ENCODE data around the gene OR1N2. TPM values are rescaled to one million over a fixed set of nuclear protein-coding genes. Genes with fewer than 3 reads are reported as not detected.

Gene OR1N2
- total RNA-seq, 4 donors from 2014 or later, result not detected

DNA sequence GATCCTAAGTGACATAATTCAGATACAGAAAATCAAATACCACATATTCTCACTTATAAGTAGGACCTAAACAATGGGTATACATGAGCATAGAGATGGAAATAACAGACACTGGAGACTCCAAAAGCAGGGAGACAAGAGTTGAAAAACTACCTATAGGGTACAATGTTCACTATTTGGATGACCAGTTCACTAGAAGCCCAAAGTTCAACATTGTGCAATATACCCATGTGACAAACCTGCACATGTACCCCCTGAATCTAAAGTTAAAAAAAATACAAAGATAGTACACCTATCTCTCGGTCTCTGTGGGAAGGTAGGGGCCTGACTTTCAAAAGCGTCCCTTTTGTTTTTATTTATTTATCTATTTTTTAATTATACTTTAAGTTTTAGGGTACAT, 14.2 kb upstream of the OR1N2 start:
- no peaks in the 10 kb centered on the region for H3K4me1 ChIP-seq
- H3K9me3 ChIP-seq, result no peaks in the 10 kb centered on the region
- no peaks in the 10 kb centered on the region for H3K27me3 ChIP-seq
- H3K4me3 ChIP-seq, result no peak overlapping the region
- no peak for ATAC-seq
- no peaks in the 10 kb centered on the region for H3K36me3 ChIP-seq
- in situ Hi-C loops (cut with MboI; ENCODE audit: low sequenced_read_pairs in 4 of 4), result no loop called here
- no peak for DNase-seq
- intact Hi-C loops (cut with DNase I; ENCODE audit: low total_unique reads), result no loop called here
- H3K27ac ChIP-seq, result no peak overlapping the region
- no peak for TF ChIP-seq POLR2A (IDR thresholded peaks at IDR 0.05)
- TF ChIP-seq, protein P1, sequence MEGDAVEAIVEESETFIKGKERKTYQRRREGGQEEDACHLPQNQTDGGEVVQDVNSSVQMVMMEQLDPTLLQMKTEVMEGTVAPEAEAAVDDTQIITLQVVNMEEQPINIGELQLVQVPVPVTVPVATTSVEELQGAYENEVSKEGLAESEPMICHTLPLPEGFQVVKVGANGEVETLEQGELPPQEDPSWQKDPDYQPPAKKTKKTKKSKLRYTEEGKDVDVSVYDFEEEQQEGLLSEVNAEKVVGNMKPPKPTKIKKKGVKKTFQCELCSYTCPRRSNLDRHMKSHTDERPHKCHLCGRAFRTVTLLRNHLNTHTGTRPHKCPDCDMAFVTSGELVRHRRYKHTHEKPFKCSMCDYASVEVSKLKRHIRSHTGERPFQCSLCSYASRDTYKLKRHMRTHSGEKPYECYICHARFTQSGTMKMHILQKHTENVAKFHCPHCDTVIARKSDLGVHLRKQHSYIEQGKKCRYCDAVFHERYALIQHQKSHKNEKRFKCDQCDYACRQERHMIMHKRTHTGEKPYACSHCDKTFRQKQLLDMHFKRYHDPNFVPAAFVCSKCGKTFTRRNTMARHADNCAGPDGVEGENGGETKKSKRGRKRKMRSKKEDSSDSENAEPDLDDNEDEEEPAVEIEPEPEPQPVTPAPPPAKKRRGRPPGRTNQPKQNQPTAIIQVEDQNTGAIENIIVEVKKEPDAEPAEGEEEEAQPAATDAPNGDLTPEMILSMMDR (IDR thresholded peaks at IDR 0.05 in 4 of 5, conservative IDR thresholded peaks at IDR 0.05 in 1 of 5), result no peak

DNA sequence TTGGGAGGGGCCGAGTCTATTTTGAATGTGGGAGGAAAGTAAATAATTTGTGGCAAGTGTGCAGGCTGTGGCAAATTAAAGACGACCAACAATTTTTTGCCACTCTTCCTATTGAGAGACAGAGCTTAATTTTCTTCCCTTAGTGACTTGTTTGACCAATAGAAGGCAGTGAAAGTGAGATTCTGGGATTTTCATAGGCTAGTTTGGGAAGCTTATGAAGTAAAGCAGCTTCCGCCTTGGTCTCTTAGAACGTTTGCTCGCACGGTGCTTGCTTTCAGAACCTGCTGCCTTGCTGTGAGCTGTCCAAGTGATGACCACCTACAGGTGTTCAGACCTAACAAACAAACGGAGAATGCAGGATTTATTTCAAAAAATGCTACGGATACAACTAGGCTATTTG, 6.7 kb upstream of the OR1N2 start:
- H3K9me3 ChIP-seq, result no peaks in the 10 kb centered on the region
- TF ChIP-seq, protein P1 (IDR thresholded peaks at IDR 0.05 in 4 of 5, conservative IDR thresholded peaks at IDR 0.05 in 1 of 5), result no peak
- TF ChIP-seq POLR2A (IDR thresholded peaks at IDR 0.05), result no peak
- DNase-seq (no peak), ATAC-seq (no peak)
- no peaks in the 10 kb centered on the region for H3K27me3 ChIP-seq
- no peaks in the 10 kb centered on the region for H3K4me1 ChIP-seq
- in situ Hi-C loops (cut with MboI; ENCODE audit: low sequenced_read_pairs in 4 of 4) (no loop called here), intact Hi-C loops (cut with DNase I; ENCODE audit: low total_unique reads) (no loop called here)
- H3K36me3 ChIP-seq, result no peaks in the 10 kb centered on the region
- no peak overlapping the region for H3K27ac ChIP-seq
- H3K4me3 ChIP-seq, result no peak overlapping the region

DNA sequence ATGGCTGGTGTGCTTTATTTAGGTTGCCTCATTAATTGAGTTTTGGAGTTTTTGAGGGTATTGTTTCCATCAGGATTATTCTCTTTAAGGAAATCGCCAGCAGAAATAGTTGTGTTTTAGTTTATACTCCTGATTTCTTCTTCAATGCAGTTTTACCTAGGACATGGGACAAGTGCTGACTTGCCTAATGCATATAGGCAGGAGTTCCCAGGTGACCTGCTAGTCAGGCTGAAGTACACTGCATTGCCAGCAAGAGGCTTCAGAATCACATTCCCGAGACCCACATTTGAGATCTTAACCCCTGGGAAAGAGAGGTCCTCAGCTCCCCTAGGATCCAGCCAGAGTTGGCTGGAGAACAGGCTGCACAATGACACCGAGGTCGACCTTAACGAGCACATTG, 1.5 kb upstream of the OR1N2 start:
- no peak overlapping the region for H3K4me3 ChIP-seq
- intact Hi-C loops (cut with DNase I; ENCODE audit: low total_unique reads), result no loop called here

DNA sequence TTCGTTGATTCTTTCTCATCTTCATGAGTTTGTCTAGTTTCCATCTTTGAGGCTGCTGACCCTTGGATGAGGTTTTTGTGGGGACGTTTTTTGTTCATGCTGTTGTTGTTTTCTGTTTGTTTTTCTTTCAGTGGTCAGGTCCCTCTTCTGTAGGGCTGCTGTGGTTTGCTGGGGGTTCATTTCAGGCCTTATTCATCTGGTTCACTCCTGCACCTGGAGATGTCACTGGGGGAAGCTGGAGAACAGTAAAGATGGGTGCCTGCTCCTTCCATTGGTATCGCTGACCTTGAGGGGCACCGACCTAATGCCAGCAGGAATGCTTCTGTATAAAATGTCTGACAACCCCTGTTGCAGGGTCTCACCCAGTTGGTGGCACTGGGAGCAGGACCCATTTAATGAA, 8.5 kb downstream of the OR1N2 start:
- H3K36me3 ChIP-seq, result no peaks in the 10 kb centered on the region
- TF ChIP-seq POLR2A (IDR thresholded peaks at IDR 0.05), result no peak
- TF ChIP-seq, protein P1 (IDR thresholded peaks at IDR 0.05 in 4 of 5, conservative IDR thresholded peaks at IDR 0.05 in 1 of 5), result no peak
- intact Hi-C loops (cut with DNase I; ENCODE audit: low total_unique reads), result no loop called here
- H3K4me3 ChIP-seq, result no peak overlapping the region
- in situ Hi-C loops (cut with MboI; ENCODE audit: low sequenced_read_pairs in 4 of 4), result no loop called here
- ATAC-seq, result no peak
- no peaks in the 10 kb centered on the region for H3K9me3 ChIP-seq
- no peak for DNase-seq
- H3K27me3 ChIP-seq, result no peaks in the 10 kb centered on the region
- no peak overlapping the region for H3K27ac ChIP-seq
- no peaks in the 10 kb centered on the region for H3K4me1 ChIP-seq

More for the DNA sequence above, 1.5 kb upstream of the OR1N2 start:
- H3K9me3 ChIP-seq, result no peaks in the 10 kb centered on the region
- no peak overlapping the region for H3K27ac ChIP-seq
- in situ Hi-C loops (cut with MboI; ENCODE audit: low sequenced_read_pairs in 4 of 4), result no loop called here
- no peak for ATAC-seq
- no peaks in the 10 kb centered on the region for H3K4me1 ChIP-seq
- no peak for DNase-seq
- no peaks in the 10 kb centered on the region for H3K27me3 ChIP-seq
- no peak for TF ChIP-seq POLR2A (IDR thresholded peaks at IDR 0.05)
- TF ChIP-seq, protein P1 (IDR thresholded peaks at IDR 0.05 in 4 of 5, conservative IDR thresholded peaks at IDR 0.05 in 1 of 5), result no peak
- no peaks in the 10 kb centered on the region for H3K36me3 ChIP-seq

DNA sequence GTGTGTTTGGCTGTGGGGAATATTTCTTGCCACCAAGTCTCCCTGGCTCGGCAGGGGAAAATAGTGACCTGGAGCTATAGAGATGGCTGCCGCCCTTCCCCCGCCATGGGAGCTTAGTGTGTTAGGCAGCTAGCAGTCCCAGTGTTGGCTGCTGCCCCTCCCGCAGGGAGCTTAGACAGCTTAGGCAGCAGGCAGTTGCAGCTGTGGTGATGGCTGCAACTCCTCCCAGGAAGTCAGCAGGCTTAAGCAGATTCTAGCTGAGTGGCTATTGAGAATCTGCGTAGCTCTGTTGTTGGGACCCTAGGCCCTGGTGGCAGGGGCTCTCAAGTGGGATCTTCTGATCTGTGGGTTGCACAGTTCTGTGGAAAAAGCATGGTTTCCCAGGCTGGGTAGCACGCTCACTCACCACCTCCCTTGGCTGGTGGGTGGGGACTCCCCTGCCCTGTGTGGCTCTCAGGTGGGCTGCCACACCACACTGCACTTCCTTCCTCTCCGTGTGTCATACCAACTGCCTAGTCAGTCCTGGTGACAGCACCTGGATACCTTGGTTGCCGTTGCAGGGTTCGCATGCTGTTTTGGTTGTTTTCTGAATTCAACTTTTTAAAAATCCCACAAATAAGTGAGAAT, 9.3 kb downstream of the OR1N2 start:
- no peak overlapping the region for H3K4me3 ChIP-seq
- no peak for TF ChIP-seq POLR2A (IDR thresholded peaks at IDR 0.05)
- TF ChIP-seq, protein P1 (IDR thresholded peaks at IDR 0.05 in 4 of 5, conservative IDR thresholded peaks at IDR 0.05 in 1 of 5), result no peak
- no peaks in the 10 kb centered on the region for H3K36me3 ChIP-seq
- H3K9me3 ChIP-seq, result no peaks in the 10 kb centered on the region
- no peak for DNase-seq
- intact Hi-C loops (cut with DNase I; ENCODE audit: low total_unique reads) (no loop called here), in situ Hi-C loops (cut with MboI; ENCODE audit: low sequenced_read_pairs in 4 of 4) (no loop called here)
- no peaks in the 10 kb centered on the region for H3K4me1 ChIP-seq
- H3K27me3 ChIP-seq, result no peaks in the 10 kb centered on the region
- H3K27ac ChIP-seq, result no peak overlapping the region
- ATAC-seq, result no peak
